Neural crest cell (in vitro differentiated cells): ENCODE results near the gene APBA2. TPM values are rescaled to one million over a fixed set of nuclear protein-coding genes. Genes with fewer than 3 reads are reported as not detected.
"Not testable (repeated sequence)": the region's sequence is repeated elsewhere in the genome, so short reads cannot be mapped to it uniquely, and the experiment has no call there.

Experiments
- DNase-seq: peaks from one replicate; pipeline ENCODE4 v3.0.0; 2021; ENCODE audit warnings: low read depth, mixed read lengths, low spot score
- H3K27ac Mint-ChIP-seq: one replicate; pipeline ENCODE4 v1.8.0; 2021; ENCODE audit warnings: mild to moderate bottlenecking, mixed read lengths; ENCODE audit not compliant: unreplicated experiment
- H3K27me3 Mint-ChIP-seq: 2 replicates; pipeline ENCODE4 v1.8.0; 2021; ENCODE audit warnings: low read depth, mild to moderate bottlenecking, mixed read lengths
- H3K36me3 Mint-ChIP-seq: 2 replicates; pipeline ENCODE4 v1.8.0; 2021; ENCODE audit warnings: low read depth, mild to moderate bottlenecking, mixed read lengths
- H3K4me1 Mint-ChIP-seq: 2 replicates; pipeline ENCODE4 v1.8.0; 2021; ENCODE audit warnings: mixed read lengths
- H3K4me3 Mint-ChIP-seq: one replicate; pipeline ENCODE4 v1.8.0; 2021; ENCODE audit warnings: mild to moderate bottlenecking, mixed read lengths
- H3K9me3 Mint-ChIP-seq: 2 replicates; pipeline ENCODE4 v1.8.0; 2021; ENCODE audit warnings: mixed read lengths
- long read RNA-seq: library from polyadenylated mRNA; unstranded; transcript quantifications from one replicate; pipeline ENCODE4 v2.0.0, GENCODE V29; 2020
- total RNA-seq: library from RNA; stranded (reverse); gene quantifications from 2 replicates; pipeline ENCODE4 v1.2.1, GENCODE V29; 2021
- TF ChIP-seq, protein P1 (sequence below): fragments of 200-600 bp; sonication (generic); conservative IDR thresholded peaks from 2 replicates; pipeline ENCODE4 v1.5.0; 2021; ENCODE audit warnings: antibody characterized with exemption, mild to moderate bottlenecking

APBA2 gene
- 78.6 and 79.9 TPM in 2 replicates for total RNA-seq
- long read RNA-seq, partial matches to known transcripts, result 22 of 44 reads
- long read RNA-seq, other reads (novel, unspliced or antisense), result 21 of 44 reads

DNA sequence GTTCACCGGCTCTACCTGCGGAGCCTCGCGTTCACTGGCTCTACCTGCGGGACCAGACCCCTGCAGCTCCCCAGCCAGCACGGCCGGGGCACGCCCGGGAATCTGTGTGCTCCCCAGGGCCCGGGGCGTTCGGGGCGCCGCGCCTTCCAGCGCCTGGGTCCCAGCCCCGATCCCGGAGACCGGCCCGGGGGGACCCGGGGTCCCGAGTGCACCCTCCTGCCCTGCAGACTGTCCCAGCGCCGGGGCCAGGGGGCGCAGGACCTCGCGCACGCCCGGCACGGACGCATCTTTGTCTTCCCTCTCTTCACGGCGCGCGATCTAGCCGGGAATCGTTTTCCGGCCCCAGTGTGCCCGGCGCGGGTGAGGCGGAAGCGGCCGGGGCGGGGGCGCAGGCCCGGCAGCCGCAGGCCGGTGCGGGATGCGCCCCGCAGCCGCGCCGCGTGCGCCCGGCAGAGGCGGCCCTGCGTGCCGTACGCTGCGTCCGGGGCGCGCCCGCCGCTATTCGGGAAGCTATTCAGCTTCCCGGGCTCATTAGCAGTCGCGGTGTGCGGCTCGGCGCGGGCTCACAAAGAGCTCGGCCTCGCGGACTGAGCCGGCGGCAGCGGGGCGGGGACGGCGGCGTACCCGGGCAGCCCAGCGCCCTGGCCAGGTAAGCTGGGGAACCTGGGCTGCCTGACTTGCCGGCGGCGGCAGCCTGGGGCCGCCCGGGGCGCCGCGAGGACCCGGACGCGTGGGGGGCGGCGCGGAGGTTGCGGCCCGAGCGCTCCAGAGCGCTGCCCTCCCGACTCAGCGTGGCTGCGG lies at the start of gene APBA2:
TSS of gene APBA2 (plus strand) at position 345 of the 801 bp plus-strand sequence. CDS start 167,911 bp downstream, outside the sequence.
- Mint-ChIP-seq H3K27me3 (no peaks in the 10 kb centered on the region), H3K36me3 (peaks cover 2% of the 10 kb centered on the region), H3K27ac (peak within 1 kb of the TSS; percentile 84), H3K4me1 (peaks cover 52% of the 10 kb centered on the region), H3K4me3 (peak within 1 kb of the TSS; percentile 92), H3K9me3 (no peaks in the 10 kb centered on the region)
- DNase-seq, result peak; percentile 49
- TF ChIP-seq, protein P1, sequence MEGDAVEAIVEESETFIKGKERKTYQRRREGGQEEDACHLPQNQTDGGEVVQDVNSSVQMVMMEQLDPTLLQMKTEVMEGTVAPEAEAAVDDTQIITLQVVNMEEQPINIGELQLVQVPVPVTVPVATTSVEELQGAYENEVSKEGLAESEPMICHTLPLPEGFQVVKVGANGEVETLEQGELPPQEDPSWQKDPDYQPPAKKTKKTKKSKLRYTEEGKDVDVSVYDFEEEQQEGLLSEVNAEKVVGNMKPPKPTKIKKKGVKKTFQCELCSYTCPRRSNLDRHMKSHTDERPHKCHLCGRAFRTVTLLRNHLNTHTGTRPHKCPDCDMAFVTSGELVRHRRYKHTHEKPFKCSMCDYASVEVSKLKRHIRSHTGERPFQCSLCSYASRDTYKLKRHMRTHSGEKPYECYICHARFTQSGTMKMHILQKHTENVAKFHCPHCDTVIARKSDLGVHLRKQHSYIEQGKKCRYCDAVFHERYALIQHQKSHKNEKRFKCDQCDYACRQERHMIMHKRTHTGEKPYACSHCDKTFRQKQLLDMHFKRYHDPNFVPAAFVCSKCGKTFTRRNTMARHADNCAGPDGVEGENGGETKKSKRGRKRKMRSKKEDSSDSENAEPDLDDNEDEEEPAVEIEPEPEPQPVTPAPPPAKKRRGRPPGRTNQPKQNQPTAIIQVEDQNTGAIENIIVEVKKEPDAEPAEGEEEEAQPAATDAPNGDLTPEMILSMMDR, result peak; percentile 9

DNA sequence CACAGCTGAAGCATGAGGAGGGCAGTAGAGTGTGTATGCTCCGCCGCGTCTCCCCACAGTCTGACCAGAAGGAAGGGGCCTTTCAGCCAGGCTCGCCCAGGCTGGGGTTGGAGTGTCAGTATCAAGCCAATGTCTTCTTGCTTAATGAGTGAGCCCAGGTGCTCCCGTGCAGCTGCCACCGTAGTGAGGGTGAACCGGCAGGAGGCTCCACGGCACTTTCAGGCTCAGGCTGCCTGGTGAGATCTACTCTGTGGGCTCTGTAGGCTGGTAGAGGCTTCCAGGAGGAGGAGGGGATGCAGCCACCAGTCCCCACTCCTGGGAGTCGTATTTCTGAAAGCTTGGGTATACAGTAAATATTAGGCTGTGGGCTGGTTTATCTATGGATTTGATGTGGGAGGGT lies 45.5 kb upstream of the APBA2 start:
- not testable (repeated sequence) for H3K27me3 Mint-ChIP-seq, H3K36me3 Mint-ChIP-seq, H3K4me3 Mint-ChIP-seq, H3K9me3 Mint-ChIP-seq, DNase-seq, H3K27ac Mint-ChIP-seq, H3K4me1 Mint-ChIP-seq

DNA sequence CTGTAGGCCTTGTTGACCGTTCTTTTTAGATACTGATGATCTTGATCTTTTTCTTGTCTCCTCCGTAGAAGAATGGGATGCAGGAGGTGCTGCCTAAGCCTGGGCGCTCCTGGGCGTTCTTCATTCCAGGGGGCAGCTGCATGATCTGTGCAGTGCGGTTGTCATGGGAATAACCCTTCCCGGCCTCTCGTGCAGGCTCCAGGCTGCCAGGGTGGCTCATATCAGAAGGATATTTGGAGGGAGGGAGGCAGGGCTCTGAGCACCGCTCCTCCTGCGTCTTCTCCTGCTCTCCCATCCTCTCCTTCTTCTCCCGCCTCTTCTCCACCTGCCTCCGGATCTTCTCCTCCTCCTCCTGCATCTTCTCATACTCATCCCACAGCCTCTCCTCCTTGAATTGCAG lies 43.6 kb upstream of the APBA2 start:
- H3K27ac Mint-ChIP-seq, H3K4me3 Mint-ChIP-seq, H3K9me3 Mint-ChIP-seq, H3K36me3 Mint-ChIP-seq, H3K27me3 Mint-ChIP-seq, H3K4me1 Mint-ChIP-seq, DNase-seq: not testable (repeated sequence)

DNA sequence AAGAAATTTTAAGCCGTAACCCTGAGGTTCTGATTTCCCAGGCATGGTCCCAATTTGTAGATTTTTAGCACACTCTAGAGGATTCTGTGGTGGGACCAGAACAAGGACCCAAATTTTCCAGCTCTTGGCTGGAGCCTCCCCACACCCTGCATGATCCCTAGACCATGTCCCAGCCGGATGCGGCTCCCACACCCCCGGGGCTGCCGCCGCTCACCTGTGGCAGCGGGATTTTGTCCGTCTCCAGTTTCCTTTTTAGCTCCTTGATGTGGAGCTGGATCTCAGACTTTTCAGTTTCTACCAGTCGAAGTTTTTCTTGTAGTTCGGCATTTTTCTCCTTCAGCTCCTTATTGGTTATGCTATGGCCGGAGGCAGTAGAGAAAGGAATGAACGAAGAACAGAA lies 42.3 kb upstream of the APBA2 start:
- H3K4me3 Mint-ChIP-seq, H3K36me3 Mint-ChIP-seq, H3K27ac Mint-ChIP-seq: not testable (repeated sequence)

DNA sequence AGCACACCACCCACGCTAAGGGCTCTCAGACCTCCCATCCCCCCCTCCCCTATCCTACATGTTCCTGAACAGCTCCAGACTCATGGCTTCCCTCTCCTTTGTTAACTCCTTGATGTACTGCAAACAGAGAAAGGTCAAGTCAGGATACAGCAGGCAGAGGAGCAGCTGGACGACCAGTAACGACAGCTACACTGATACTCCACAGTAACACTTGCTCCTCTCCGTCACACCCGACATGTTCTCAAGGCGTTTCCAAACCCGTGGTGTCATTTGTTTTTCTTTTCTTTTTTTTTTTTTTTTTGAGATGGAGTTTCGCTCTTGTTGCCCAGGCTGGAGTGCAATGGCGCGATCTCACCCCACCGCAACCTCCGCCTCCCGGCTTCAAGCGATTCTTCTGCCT lies 41.6 kb upstream of the APBA2 start:
- not testable (repeated sequence) for H3K27ac Mint-ChIP-seq, H3K4me1 Mint-ChIP-seq, H3K27me3 Mint-ChIP-seq, H3K36me3 Mint-ChIP-seq, H3K9me3 Mint-ChIP-seq, DNase-seq, H3K4me3 Mint-ChIP-seq

More for the DNA sequence above, 42.3 kb upstream of the APBA2 start:
- not testable (repeated sequence) for H3K27me3 Mint-ChIP-seq, H3K4me1 Mint-ChIP-seq, H3K9me3 Mint-ChIP-seq, DNase-seq

DNA sequence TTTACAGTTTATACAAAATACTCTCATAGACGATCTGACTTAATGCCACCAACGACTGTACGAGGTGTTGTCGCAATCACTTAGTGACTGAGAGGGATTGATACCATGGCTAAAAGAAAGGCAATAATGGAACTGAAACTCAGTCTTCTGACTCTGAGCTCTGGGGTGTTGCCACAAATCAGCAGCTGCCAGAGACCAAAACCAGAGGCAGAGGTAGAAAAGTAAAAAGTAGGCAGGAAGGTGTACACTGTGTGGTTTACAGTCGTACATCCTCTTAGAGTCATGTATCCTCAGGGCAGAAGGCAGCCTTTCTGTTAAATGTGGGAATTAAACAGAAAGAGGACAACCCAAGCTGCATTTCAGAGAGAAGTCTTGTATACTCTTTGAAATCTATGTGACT lies 38.5 kb upstream of the APBA2 start:
- H3K4me1 Mint-ChIP-seq, H3K36me3 Mint-ChIP-seq, DNase-seq, H3K27ac Mint-ChIP-seq, H3K4me3 Mint-ChIP-seq, H3K9me3 Mint-ChIP-seq, H3K27me3 Mint-ChIP-seq: not testable (repeated sequence)

DNA sequence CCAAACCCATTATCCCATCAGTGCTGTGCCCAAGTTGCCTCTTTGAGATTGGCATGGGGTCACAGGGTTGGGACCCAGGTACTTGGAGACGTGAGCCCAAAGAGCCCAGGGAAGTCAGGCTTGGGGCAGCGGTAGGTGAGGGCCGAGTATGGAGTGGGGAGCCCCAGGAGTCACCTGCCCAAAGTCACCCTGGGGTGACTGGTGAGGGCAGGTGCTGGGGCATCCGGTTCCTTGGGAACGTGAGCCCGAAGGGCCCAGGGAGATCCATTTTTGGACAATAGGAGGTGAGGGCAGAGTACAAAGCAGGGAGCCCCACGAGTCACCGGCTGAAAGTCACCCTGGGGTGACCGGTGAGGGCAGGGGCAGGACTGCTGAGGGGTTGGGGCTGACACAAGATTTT lies 37.8 kb upstream of the APBA2 start:
- not testable (repeated sequence) for H3K4me1 Mint-ChIP-seq, H3K36me3 Mint-ChIP-seq, DNase-seq, H3K27ac Mint-ChIP-seq, H3K4me3 Mint-ChIP-seq, H3K27me3 Mint-ChIP-seq, H3K9me3 Mint-ChIP-seq

DNA sequence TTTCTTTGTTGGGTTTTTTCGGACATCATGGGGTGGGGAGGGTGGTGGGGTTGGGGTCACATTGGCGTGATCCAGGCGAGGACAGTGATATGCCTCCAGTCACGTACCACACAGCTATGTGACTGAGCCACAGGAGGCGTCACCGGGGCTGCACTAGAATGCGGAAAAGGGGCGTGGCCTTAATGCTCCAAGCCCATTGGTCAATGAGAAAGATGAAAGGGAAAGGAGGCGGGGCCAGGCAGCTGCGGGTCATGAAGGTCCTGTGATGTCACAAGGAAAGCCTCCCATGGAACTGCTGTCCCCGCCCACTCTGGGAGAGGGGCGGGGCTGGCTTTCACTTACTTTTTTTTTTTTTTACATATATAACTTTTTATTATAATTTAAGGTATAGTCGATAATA lies 37.3 kb upstream of the APBA2 start, which contains the start of gene GOLGA6L7:
TSS of gene GOLGA6L7 (minus strand) at position 124 of the 400 bp plus-strand sequence. CDS start at position 29, 95 bp downstream.
- not testable (repeated sequence) for H3K4me3 Mint-ChIP-seq, H3K36me3 Mint-ChIP-seq, H3K27me3 Mint-ChIP-seq, DNase-seq, H3K9me3 Mint-ChIP-seq, H3K27ac Mint-ChIP-seq, H3K4me1 Mint-ChIP-seq

DNA sequence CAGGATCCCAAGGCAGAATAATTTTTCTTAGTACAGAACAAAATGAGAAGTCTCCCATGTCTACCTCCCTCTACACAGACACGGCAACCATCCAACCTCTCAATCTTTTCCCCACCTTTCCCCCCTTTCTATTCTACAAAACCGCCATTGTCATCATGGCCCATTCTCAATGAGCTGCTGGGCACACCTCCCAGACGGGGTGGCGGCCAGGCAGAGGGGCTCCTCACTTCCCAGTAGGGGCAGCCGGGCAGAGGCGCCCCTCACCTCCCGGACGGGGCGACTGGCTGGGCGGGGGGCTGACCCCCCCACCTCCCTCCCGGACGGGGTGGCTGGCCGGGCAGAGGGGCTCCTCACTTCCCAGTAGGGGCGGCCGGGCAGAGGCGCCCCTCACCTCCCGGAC lies 36.5 kb upstream of the APBA2 start:
- not testable (repeated sequence) for H3K27me3 Mint-ChIP-seq, H3K9me3 Mint-ChIP-seq, H3K36me3 Mint-ChIP-seq, H3K27ac Mint-ChIP-seq, H3K4me3 Mint-ChIP-seq, DNase-seq
- peaks cover 11% of the 10 kb centered on the region for H3K4me1 Mint-ChIP-seq

DNA sequence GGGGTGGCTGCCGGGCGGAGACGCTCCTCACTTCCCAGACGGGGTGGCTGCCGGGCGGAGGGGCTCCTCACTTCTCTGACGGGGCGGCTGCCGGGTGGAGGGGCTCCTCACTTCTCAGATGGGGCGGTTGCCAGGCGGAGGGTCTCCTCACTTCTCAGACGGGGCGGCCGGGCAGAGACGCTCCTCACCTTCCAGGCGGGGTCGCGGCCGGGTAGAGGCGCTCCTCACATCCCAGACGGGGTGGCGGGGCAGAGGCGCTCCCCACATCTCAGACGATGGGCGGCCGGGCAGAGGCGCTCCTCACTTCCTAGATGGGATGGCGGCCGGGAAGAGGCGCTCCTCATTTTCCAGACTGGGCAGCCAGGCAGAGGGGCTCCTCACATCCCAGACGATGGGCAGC lies 36.0 kb upstream of the APBA2 start:
- H3K27ac Mint-ChIP-seq, H3K9me3 Mint-ChIP-seq, H3K27me3 Mint-ChIP-seq, DNase-seq, H3K4me3 Mint-ChIP-seq, H3K36me3 Mint-ChIP-seq: not testable (repeated sequence)
- peaks cover 11% of the 10 kb centered on the region for H3K4me1 Mint-ChIP-seq

DNA sequence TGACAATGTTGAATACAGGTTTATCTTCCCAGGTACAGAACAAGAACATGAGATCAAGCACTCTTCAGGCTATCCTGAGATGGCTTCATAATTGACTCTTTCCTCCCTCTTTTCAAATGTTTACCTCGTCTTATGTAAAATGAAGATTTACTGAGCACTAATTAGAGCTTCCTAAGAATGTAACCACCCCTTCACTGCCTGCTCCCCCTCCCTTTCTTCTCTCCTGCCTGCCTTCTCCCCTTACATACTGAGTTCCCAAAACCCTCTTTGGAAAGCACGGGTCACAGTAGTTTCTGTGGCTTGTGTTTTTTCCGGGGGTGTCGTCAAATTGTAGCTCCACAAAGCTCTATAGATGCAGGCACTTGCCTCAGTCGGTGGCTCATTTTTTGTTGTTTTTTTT lies 32.1 kb upstream of the APBA2 start:
- not testable (repeated sequence) for DNase-seq, H3K4me3 Mint-ChIP-seq, H3K9me3 Mint-ChIP-seq, H3K27me3 Mint-ChIP-seq, H3K36me3 Mint-ChIP-seq
- Mint-ChIP-seq H3K4me1 (peaks cover 11% of the 10 kb centered on the region), H3K27ac (peak overlapping the region; percentile 3)

DNA sequence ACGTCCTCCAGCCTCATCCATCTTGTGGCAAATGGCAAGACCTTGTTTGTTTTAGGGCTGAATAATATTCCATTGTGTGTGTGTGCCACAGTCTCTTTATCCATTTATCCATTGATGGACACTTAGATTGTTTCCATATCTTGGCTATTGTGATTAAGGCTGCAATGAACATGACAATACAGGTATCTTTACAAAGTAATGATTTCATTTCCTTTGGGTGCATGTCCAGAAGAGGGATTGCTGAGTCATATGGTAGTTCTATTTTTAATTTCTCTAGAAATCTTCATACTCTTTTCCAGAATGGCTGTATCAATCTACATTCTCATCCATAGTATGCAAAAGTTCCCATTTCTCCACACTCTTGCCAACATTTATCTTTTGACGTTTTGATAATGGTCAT lies 31.2 kb upstream of the APBA2 start:
- H3K4me3 Mint-ChIP-seq, H3K36me3 Mint-ChIP-seq, DNase-seq, H3K27me3 Mint-ChIP-seq, H3K27ac Mint-ChIP-seq, H3K9me3 Mint-ChIP-seq: not testable (repeated sequence)
- H3K4me1 Mint-ChIP-seq, result peaks cover 11% of the 10 kb centered on the region
